ENCODE measurements around the gene LSAMP.

The LSAMP gene

DNA sequence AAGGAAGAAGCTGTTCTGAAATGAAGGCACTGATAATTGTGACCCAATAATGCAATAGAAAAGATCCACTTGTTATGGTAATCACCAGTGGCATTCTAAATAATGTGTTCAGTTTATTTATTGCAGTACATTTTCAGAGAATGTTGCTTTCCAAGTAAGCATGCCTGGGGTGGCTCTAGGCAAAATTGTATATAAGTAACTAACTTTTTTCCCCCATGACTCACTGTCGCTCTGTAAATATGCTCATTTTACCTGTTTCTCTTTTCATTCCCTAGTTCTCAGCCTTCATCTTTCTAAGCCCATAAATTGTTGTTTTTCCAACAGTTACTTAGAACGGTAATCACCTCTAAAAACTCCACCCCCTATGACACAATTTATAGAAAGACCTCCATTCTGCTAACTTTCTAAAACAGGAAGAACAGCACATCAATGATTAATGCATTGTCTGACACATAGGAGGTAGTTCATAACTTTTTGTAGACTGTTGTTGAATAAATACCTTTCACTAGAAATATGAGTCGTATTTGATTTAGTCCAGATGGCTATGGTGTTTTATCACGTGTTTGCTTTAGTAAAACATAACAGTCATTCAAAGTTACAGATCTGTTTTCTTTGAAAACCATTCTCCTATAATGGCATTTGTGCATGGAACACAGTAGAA, 143.1 kb downstream of the LSAMP start:
- Histone ChIP-seq H3K4me3 (ENCODE audit: insufficient read depth in 1 of 2, low read depth in 1 of 2, low read length in 2 of 2) (no peak overlapping the region), H3K79me1 (replicated peaks; ENCODE audit: low read length, poor library complexity, severe bottlenecking) (peaks cover 10% of the 10 kb centered on the region), H3K27ac (ENCODE audit: low read length, poor library complexity, severe bottlenecking) (no peak overlapping the region), H3K4me1 (ENCODE audit: control insufficient read depth, insufficient read depth, low read depth, low read length) (peaks cover 8% of the 10 kb centered on the region), H3K4ac (ENCODE audit: low read depth in 1 of 2, low read length in 2 of 2) (no peak overlapping the region), H3K18ac (ENCODE audit: low read depth in 1 of 2, low read length in 2 of 2) (no peak overlapping the region), H2AFZ (ENCODE audit: low read depth, low read length) (no peak overlapping the region), H4K91ac (ENCODE audit: low read length) (no peak overlapping the region), H2AK5ac (ENCODE audit: low read length, severe bottlenecking) (no peak overlapping the region), H4K8ac (ENCODE audit: low read length) (no peak overlapping the region), H3K9ac (ENCODE audit: low read length) (no peak overlapping the region), H2BK15ac (ENCODE audit: low read depth, poor library complexity, severe bottlenecking) (no peak overlapping the region), H3K36me3 (ENCODE audit: control insufficient read depth in 1 of 2, insufficient read depth in 2 of 2, low read depth in 1 of 2, low read length in 2 of 2) (no peaks in the 10 kb centered on the region), H2BK5ac (ENCODE audit: low read depth, low read length, poor library complexity, severe bottlenecking) (no peak overlapping the region), H3K14ac (ENCODE audit: low read length in 2 of 2) (no peak overlapping the region), H3K27me3 (ENCODE audit: control insufficient read depth in 1 of 2, insufficient read depth in 1 of 2, low read length in 2 of 2) (no peaks in the 10 kb centered on the region), H3K9me3 (ENCODE audit: control insufficient read depth, low read length) (no peaks in the 10 kb centered on the region), H3K23ac (ENCODE audit: low read length in 2 of 2) (no peak overlapping the region), H2BK120ac (ENCODE audit: low read depth, low read length) (no peak overlapping the region), H2BK12ac (ENCODE audit: low read length in 2 of 2) (no peak overlapping the region), H3K4me2 (ENCODE audit: low read length, poor library complexity, severe bottlenecking) (no peak overlapping the region)
- 35% methylated on average over 2 of the region's 4 CpGs for WGBS
- peak; percentile 26 for DNase-seq

- no peak for DNase-seq
- Histone ChIP-seq H3K36me3 (ENCODE audit: control insufficient read depth in 1 of 2, insufficient read depth in 2 of 2, low read depth in 1 of 2, low read length in 2 of 2) (no peaks in the 10 kb centered on the region), H3K4ac (ENCODE audit: low read depth in 1 of 2, low read length in 2 of 2) (no peak overlapping the region), H4K91ac (ENCODE audit: low read length) (no peak overlapping the region), H4K8ac (ENCODE audit: low read length) (no peak overlapping the region), H3K4me3 (ENCODE audit: insufficient read depth in 1 of 2, low read depth in 1 of 2, low read length in 2 of 2) (no peak overlapping the region), H3K9me3 (ENCODE audit: control insufficient read depth, low read length) (no peaks in the 10 kb centered on the region), H3K79me1 (replicated peaks; ENCODE audit: low read length, poor library complexity, severe bottlenecking) (peaks cover 10% of the 10 kb centered on the region), H2AK5ac (ENCODE audit: low read length, severe bottlenecking) (no peak overlapping the region), H3K18ac (ENCODE audit: low read depth in 1 of 2, low read length in 2 of 2) (no peak overlapping the region), H3K27ac (ENCODE audit: low read length, poor library complexity, severe bottlenecking) (no peak overlapping the region), H3K27me3 (ENCODE audit: control insufficient read depth in 1 of 2, insufficient read depth in 1 of 2, low read length in 2 of 2) (no peaks in the 10 kb centered on the region), H2BK5ac (ENCODE audit: low read depth, low read length, poor library complexity, severe bottlenecking) (no peak overlapping the region), H2AFZ (ENCODE audit: low read depth, low read length) (no peak overlapping the region), H3K9ac (ENCODE audit: low read length) (no peak overlapping the region), H3K4me2 (ENCODE audit: low read length, poor library complexity, severe bottlenecking) (no peak overlapping the region), H2BK15ac (ENCODE audit: low read depth, poor library complexity, severe bottlenecking) (no peak overlapping the region), H2BK120ac (ENCODE audit: low read depth, low read length) (no peak overlapping the region), H2BK12ac (ENCODE audit: low read length in 2 of 2) (no peak overlapping the region), H3K4me1 (ENCODE audit: control insufficient read depth, insufficient read depth, low read depth, low read length) (peaks cover 8% of the 10 kb centered on the region), H3K23ac (ENCODE audit: low read length in 2 of 2) (no peak overlapping the region), H3K14ac (ENCODE audit: low read length in 2 of 2) (no peak overlapping the region)
- WGBS = no CpG with 5 or more reads among the region's 1 CpG
Measured at GRCh38 chr3:116301422-116301821, 143.9 kb downstream of the LSAMP start.

DNA sequence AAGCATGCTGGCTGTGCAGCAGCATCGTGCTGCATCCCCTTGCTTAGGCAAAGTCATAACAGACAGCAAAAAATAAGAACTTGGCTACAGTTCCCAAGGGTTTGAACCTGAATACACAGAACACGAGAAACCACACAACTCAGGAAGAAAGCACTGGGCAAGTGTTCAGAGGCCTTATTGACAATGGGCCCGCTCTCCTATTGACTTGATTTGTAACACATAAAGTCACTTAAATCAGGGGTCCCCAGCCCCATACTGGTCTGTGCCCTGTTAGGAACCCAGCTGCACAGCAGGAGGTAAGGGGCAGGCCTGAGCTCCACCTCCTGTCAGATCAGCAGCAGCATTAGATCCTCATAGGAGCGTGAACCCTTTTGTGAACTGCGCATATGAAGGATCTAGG, 145.1 kb downstream of the LSAMP start:
- DNase-seq = no peak
- Histone ChIP-seq H3K36me3 (ENCODE audit: control insufficient read depth in 1 of 2, insufficient read depth in 2 of 2, low read depth in 1 of 2, low read length in 2 of 2) (no peaks in the 10 kb centered on the region), H3K9me3 (ENCODE audit: control insufficient read depth, low read length) (no peaks in the 10 kb centered on the region), H2BK5ac (ENCODE audit: low read depth, low read length, poor library complexity, severe bottlenecking) (no peak overlapping the region), H3K4me2 (ENCODE audit: low read length, poor library complexity, severe bottlenecking) (no peak overlapping the region), H4K91ac (ENCODE audit: low read length) (no peak overlapping the region), H3K9ac (ENCODE audit: low read length) (no peak overlapping the region), H3K23ac (ENCODE audit: low read length in 2 of 2) (no peak overlapping the region), H3K4ac (ENCODE audit: low read depth in 1 of 2, low read length in 2 of 2) (no peak overlapping the region), H2AK5ac (ENCODE audit: low read length, severe bottlenecking) (no peak overlapping the region), H4K8ac (ENCODE audit: low read length) (no peak overlapping the region), H3K18ac (ENCODE audit: low read depth in 1 of 2, low read length in 2 of 2) (no peak overlapping the region), H2BK120ac (ENCODE audit: low read depth, low read length) (no peak overlapping the region), H3K79me1 (replicated peaks; ENCODE audit: low read length, poor library complexity, severe bottlenecking) (peaks cover 14% of the 10 kb centered on the region), H2AFZ (ENCODE audit: low read depth, low read length) (no peak overlapping the region), H3K4me1 (ENCODE audit: control insufficient read depth, insufficient read depth, low read depth, low read length) (peaks cover 8% of the 10 kb centered on the region), H3K27me3 (ENCODE audit: control insufficient read depth in 1 of 2, insufficient read depth in 1 of 2, low read length in 2 of 2) (no peaks in the 10 kb centered on the region), H3K27ac (ENCODE audit: low read length, poor library complexity, severe bottlenecking) (peak overlapping the region; percentile 28), H3K4me3 (ENCODE audit: insufficient read depth in 1 of 2, low read depth in 1 of 2, low read length in 2 of 2) (no peak overlapping the region), H2BK15ac (ENCODE audit: low read depth, poor library complexity, severe bottlenecking) (no peak overlapping the region), H2BK12ac (ENCODE audit: low read length in 2 of 2) (no peak overlapping the region), H3K14ac (ENCODE audit: low read length in 2 of 2) (no peak overlapping the region)
- 100% methylated on average over 3 of the region's 5 CpGs for WGBS

- H3K18ac ChIP-seq (ENCODE audit: low read depth in 1 of 2, low read length in 2 of 2) = no peak overlapping the region
- no peak overlapping the region for H3K4me2 ChIP-seq (ENCODE audit: low read length, poor library complexity, severe bottlenecking)
- no peak overlapping the region for H2AFZ ChIP-seq (ENCODE audit: low read depth, low read length)
- H3K27me3 ChIP-seq (ENCODE audit: control insufficient read depth in 1 of 2, insufficient read depth in 1 of 2, low read length in 2 of 2) = no peaks in the 10 kb centered on the region
- no peak overlapping the region for H3K4ac ChIP-seq (ENCODE audit: low read depth in 1 of 2, low read length in 2 of 2)
- H3K4me3 ChIP-seq (ENCODE audit: insufficient read depth in 1 of 2, low read depth in 1 of 2, low read length in 2 of 2) = no peak overlapping the region
- H3K14ac ChIP-seq (ENCODE audit: low read length in 2 of 2) = no peak overlapping the region
- H2BK120ac ChIP-seq (ENCODE audit: low read depth, low read length) = no peak overlapping the region
- no peaks in the 10 kb centered on the region for H3K9me3 ChIP-seq (ENCODE audit: control insufficient read depth, low read length)
- 98% methylated on average over 3 of the region's 3 CpGs for WGBS
- peak overlapping the region; percentile 28 for H3K27ac ChIP-seq (ENCODE audit: low read length, poor library complexity, severe bottlenecking)
- H3K9ac ChIP-seq (ENCODE audit: low read length) = no peak overlapping the region
- no peak for DNase-seq
- H3K23ac ChIP-seq (ENCODE audit: low read length in 2 of 2) = no peak overlapping the region
- no peak overlapping the region for H2BK15ac ChIP-seq (ENCODE audit: low read depth, poor library complexity, severe bottlenecking)
- H3K79me1 ChIP-seq (replicated peaks; ENCODE audit: low read length, poor library complexity, severe bottlenecking) = peaks cover 16% of the 10 kb centered on the region
- H4K91ac ChIP-seq (ENCODE audit: low read length) = no peak overlapping the region
- H2BK12ac ChIP-seq (ENCODE audit: low read length in 2 of 2) = no peak overlapping the region
- peaks cover 8% of the 10 kb centered on the region for H3K4me1 ChIP-seq (ENCODE audit: control insufficient read depth, insufficient read depth, low read depth, low read length)
- no peak overlapping the region for H2BK5ac ChIP-seq (ENCODE audit: low read depth, low read length, poor library complexity, severe bottlenecking)
- no peak overlapping the region for H4K8ac ChIP-seq (ENCODE audit: low read length)
- H3K36me3 ChIP-seq (ENCODE audit: control insufficient read depth in 1 of 2, insufficient read depth in 2 of 2, low read depth in 1 of 2, low read length in 2 of 2) = no peaks in the 10 kb centered on the region
- H2AK5ac ChIP-seq (ENCODE audit: low read length, severe bottlenecking) = no peak overlapping the region
Measured at GRCh38 chr3:116299646-116300081, 145.6 kb downstream of the LSAMP start.

Data from mesenchymal stem cell (in vitro differentiated cells and primary cell).